OCI-LY7 (cell line): ENCODE measurements around the gene ZNF726.

Experiments
- CTCF ChIP-seq: fragments of 200-600 bp; sonication (generic); conservative IDR thresholded peaks from 2 replicates; pipeline ENCODE4 v1.5.1; 2014; ENCODE audit warnings: mild to moderate bottlenecking, antibody characterized with exemption, low read length, moderate library complexity, mixed read lengths
- EZH2phosphoT487 ChIP-seq: fragments of 200-600 bp; sonication (generic); IDR thresholded peaks from 2 replicates; pipeline ENCODE4 v1.6.1; 2018; ENCODE audit warnings: low read depth, borderline replicate concordance, mild to moderate bottlenecking, mixed run types, antibody characterized with exemption, low read length, moderate library complexity, mixed read lengths

- TF ChIP-seq CTCF (no peak), EZH2phosphoT487 (no peak)
Measured at GRCh38 chr19:23872282-23872919, 42.3 kb upstream of the ZNF726 start.
